ENCODE data around the gene AP5Z1. TPM values are rescaled to one million over a fixed set of nuclear protein-coding genes. Genes with fewer than 3 reads are reported as not detected.

Gene AP5Z1
- polyA plus RNA-seq, 1 donor, result 33.4 TPM

Other genes starting within 250 kb of the AP5Z1 start
- gene FOXK1, start 93.3 kb upstream of the AP5Z1 start, polyA plus RNA-seq, result 11.6 TPM
- 0.03 TPM for gene PAPOLB, start 86.4 kb downstream of the AP5Z1 start, polyA plus RNA-seq
- 2.1 TPM for gene RADIL, start 108.1 kb downstream of the AP5Z1 start, polyA plus RNA-seq
- gene MMD2, start 183.6 kb downstream of the AP5Z1 start, polyA plus RNA-seq, result 0.24 TPM

Data from large intestine (tissue), 1 donor.